HG03103 (cell line): ENCODE results near the gene CDC14A.
A peak's percentile ranks its signal among the peaks of the same experiment; 100 is the strongest.

ENCODE experiments used
- ATAC-seq: cut with Tn5 transposase; IDR thresholded peaks from one replicate; pipeline ENCODE4 v1.9.1; 2021; ENCODE audit warnings: low read depth; ENCODE audit not compliant: unreplicated experiment

CDC14A gene

GRCh38 chr1:100440075-100440809, 87.9 kb downstream of the CDC14A start:
- no peak for ATAC-seq

- no peak for ATAC-seq
Measured at GRCh38 chr1:100441146-100441545, 88.8 kb downstream of the CDC14A start.

- ATAC-seq: no peak
Measured at GRCh38 chr1:100441651-100442050, 89.3 kb downstream of the CDC14A start.

- ATAC-seq: peak; percentile 81
Measured at GRCh38 chr1:100443811-100444571, 91.7 kb downstream of the CDC14A start.

- ATAC-seq: no peak
Measured at GRCh38 chr1:100445565-100445964, 93.3 kb downstream of the CDC14A start.

GRCh38 chr1:100448366-100448765, 96.1 kb downstream of the CDC14A start:
- ATAC-seq: no peak

GRCh38 chr1:100449477-100449876, 97.2 kb downstream of the CDC14A start:
- no peak for ATAC-seq

GRCh38 chr1:100452641-100453040, 100.3 kb downstream of the CDC14A start:
- ATAC-seq: no peak

GRCh38 chr1:100455478-100456072, 103.3 kb downstream of the CDC14A start:
- no peak for ATAC-seq

GRCh38 chr1:100456880-100457279, 104.6 kb downstream of the CDC14A start:
- ATAC-seq: no peak

GRCh38 chr1:100457683-100458082, 105.4 kb downstream of the CDC14A start:
- ATAC-seq: no peak

GRCh38 chr1:100458661-100459357, 106.5 kb downstream of the CDC14A start:
- ATAC-seq: no peak

GRCh38 chr1:100459358-100460114, 107.2 kb downstream of the CDC14A start:
- ATAC-seq: peak; percentile 67

- ATAC-seq: no peak
Measured at GRCh38 chr1:100461222-100461621, 108.9 kb downstream of the CDC14A start.

- no peak for ATAC-seq
Measured at GRCh38 chr1:100462326-100463025, 110.2 kb downstream of the CDC14A start.

- peak; percentile 85 for ATAC-seq
Measured at GRCh38 chr1:100463791-100464424, 111.6 kb downstream of the CDC14A start.

GRCh38 chr1:100469578-100469977, 117.3 kb downstream of the CDC14A start:
- ATAC-seq: no peak

GRCh38 chr1:100474834-100475233, 122.5 kb downstream of the CDC14A start:
- ATAC-seq: no peak

GRCh38 chr1:100476735-100477290, 124.5 kb downstream of the CDC14A start:
- ATAC-seq: no peak
